Measurements from ENCODE around the gene ADAMTS17.
"Not testable (repeated sequence)": the region's sequence is repeated elsewhere in the genome, so short reads cannot be mapped to it uniquely, and the experiment has no call there.

DNA sequence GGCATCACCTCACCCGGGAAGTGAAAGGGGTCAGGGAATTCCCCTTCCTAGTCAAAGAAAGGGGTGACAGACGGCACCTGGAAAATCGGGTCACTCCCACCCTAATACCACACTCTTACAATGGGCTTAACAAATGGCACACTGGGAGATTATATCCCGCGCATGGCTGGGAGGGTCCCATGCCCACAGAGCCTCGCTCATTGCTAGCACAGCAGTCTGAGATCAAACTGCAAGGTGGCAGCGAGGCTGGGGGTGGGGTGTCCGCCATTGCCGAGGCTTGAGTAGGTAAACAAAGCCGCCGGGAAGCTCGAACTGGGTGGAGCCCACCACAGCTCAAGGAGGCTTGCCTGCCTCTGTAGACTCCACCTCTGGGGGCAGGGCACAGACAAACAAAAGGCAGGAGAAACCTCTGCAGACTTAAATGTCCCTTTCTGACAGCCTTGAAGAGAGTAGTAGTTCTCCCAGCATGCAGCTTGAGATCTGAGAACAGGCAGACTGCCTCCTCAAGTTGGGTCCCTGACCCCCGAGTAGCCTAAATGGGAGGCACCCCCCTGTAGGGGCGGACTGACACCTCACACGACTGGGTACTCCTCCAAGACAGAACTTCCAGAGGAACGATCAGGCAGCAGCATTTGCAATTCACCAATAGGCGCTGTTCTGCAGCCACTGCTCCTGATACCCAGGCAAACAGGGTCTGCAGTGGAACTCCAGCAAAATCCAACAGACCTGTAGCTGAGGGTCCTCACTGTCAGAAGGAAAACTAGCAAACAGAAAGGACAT, 257.5 kb downstream of the ADAMTS17 start:
- not testable (repeated sequence) for TF ChIP-seq CTCF (IDR thresholded peaks at IDR 0.05; ENCODE audit: low read depth, low read length)
- TF ChIP-seq, protein P1, sequence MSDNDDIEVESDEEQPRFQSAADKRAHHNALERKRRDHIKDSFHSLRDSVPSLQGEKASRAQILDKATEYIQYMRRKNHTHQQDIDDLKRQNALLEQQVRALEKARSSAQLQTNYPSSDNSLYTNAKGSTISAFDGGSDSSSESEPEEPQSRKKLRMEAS (IDR thresholded peaks at IDR 0.05; ENCODE audit: low read depth, low read length), result not testable (repeated sequence)
